ENCODE results near the gene KCNH2. TPM values are rescaled to one million over a fixed set of nuclear protein-coding genes. Genes with fewer than 3 reads are reported as not detected.

KCNH2 gene
- total and polyA plus RNA-seq, 12 donors: 1.1 to 18.7 (median 5.0) TPM

DNA sequence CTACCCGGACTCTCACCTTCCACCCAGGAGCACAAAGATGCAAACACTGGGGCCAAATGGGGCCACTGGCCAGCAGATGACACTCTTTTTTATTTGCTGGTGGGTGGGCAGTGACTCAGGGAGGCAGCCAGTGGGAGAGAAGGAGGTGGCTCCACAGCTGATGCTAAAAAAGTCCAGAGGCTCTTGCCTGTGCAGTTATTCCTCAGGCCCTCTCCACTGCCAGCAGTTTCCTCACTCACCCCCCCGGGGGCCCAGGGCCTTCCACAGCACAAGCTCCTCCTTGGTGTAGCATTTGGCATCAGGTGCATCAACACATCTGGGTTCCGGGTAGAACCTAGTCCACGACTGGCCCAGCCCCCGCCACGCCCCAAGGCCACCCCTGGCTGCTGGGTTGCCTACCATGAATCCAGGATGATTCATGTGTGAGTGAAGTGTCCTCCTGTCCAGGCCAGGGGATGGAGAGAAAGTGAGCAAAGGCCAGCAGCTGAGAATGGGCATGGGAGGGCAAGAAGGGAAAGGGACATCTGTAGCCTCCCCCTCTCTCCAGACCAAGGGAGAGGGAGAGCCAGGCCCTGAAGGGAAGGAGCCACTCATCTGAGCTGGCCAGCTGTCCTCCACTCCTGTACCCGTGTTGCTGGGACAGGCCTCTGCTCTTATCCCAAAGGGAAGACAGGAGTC, 1.7 kb upstream of the KCNH2 start:
- peaks cover 0 to 12% of the 10 kb centered on the region in 2 donors for H3K4me1 ChIP-seq (replicated peaks in 1 of 2)
- peak overlapping the region in 1 of 5 donors; percentile 54 for H3K27ac ChIP-seq
- 24 to 63% (median 31%) methylated on average over 5 to 7 of the region's 7 CpGs for WGBS, 4 donors
- peak in 5 of 7 donors; percentile 40 to 77 (median 55) for DNase-seq
- no peaks in the 10 kb centered on the region for H3K9me3 ChIP-seq (replicated peaks in 1 of 3)
- intact Hi-C loops (cut with DNase I): loop anchor here (10.0 kb wide), 1 partner anchor 195 kb away; no protein-coding TSS in a partner anchor
- TF ChIP-seq, protein P1, sequence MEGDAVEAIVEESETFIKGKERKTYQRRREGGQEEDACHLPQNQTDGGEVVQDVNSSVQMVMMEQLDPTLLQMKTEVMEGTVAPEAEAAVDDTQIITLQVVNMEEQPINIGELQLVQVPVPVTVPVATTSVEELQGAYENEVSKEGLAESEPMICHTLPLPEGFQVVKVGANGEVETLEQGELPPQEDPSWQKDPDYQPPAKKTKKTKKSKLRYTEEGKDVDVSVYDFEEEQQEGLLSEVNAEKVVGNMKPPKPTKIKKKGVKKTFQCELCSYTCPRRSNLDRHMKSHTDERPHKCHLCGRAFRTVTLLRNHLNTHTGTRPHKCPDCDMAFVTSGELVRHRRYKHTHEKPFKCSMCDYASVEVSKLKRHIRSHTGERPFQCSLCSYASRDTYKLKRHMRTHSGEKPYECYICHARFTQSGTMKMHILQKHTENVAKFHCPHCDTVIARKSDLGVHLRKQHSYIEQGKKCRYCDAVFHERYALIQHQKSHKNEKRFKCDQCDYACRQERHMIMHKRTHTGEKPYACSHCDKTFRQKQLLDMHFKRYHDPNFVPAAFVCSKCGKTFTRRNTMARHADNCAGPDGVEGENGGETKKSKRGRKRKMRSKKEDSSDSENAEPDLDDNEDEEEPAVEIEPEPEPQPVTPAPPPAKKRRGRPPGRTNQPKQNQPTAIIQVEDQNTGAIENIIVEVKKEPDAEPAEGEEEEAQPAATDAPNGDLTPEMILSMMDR (IDR thresholded peaks at IDR 0.05): no peak
- no peak for TF ChIP-seq POLR2A (IDR thresholded peaks at IDR 0.05)
- peaks cover 19% of the 10 kb centered on the region for H3K27me3 ChIP-seq
- no peak overlapping the region for H3K4me3 ChIP-seq
- no peaks in the 10 kb centered on the region for H3K36me3 ChIP-seq (replicated peaks in 1 of 2)

DNA sequence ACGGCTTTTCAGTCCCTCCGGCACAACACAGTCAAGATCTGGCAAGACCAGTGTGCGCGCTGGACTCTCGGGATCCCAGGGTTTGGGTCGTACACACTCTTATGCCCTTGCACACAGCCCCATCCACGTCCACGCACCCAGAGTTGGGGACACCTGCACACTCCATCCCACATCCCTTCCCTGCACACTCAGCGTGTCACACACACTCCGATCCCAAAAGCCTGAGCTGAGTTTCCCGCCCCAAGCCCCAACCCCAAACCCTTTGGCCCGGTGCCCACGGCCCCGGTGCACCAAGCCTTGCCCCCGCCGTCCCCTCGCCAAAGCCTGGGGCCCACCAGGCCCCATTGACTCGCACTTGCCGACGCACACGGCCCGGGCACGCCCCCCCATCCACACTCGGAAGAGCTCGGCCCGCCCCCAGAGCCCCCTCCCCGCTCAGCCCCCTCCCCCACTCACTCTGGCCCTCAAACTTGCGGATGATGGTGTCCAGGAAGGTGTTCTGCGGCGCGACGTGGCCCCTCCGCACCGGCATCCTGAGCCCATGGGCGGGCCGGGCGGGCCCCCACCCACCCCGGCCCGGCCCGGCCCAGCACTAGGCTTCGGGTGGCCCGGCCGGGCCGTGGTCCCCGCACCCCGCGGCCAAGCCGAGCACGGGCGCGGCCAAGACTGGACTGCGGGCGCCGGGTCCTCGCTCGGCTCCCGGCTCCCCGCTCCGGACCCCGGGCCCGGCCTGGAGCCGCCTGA, 567 bp downstream of the KCNH2 start:
- Histone ChIP-seq H3K4me1 (replicated peaks in 1 of 2) (peaks cover 0 to 18% of the 10 kb centered on the region in 2 donors), H3K4me3 (peak overlapping the region in 1 of 4 donors; percentile 38), H3K9me3 (replicated peaks in 1 of 3) (no peaks in the 10 kb centered on the region), H3K27ac (peak overlapping the region in 1 of 5 donors; percentile 66), H3K27me3 (peaks cover 30% of the 10 kb centered on the region), H3K36me3 (replicated peaks in 1 of 2) (no peaks in the 10 kb centered on the region)
- no peak for TF ChIP-seq POLR2A (IDR thresholded peaks at IDR 0.05)
- TF ChIP-seq, protein P1 (IDR thresholded peaks at IDR 0.05): no peak
- intact Hi-C loops (cut with DNase I): no loop called here
- 6 to 25% (median 11%) methylated on average over 8 to 62 of the region's 62 CpGs for WGBS, 4 donors
- no peak for DNase-seq

DNA sequence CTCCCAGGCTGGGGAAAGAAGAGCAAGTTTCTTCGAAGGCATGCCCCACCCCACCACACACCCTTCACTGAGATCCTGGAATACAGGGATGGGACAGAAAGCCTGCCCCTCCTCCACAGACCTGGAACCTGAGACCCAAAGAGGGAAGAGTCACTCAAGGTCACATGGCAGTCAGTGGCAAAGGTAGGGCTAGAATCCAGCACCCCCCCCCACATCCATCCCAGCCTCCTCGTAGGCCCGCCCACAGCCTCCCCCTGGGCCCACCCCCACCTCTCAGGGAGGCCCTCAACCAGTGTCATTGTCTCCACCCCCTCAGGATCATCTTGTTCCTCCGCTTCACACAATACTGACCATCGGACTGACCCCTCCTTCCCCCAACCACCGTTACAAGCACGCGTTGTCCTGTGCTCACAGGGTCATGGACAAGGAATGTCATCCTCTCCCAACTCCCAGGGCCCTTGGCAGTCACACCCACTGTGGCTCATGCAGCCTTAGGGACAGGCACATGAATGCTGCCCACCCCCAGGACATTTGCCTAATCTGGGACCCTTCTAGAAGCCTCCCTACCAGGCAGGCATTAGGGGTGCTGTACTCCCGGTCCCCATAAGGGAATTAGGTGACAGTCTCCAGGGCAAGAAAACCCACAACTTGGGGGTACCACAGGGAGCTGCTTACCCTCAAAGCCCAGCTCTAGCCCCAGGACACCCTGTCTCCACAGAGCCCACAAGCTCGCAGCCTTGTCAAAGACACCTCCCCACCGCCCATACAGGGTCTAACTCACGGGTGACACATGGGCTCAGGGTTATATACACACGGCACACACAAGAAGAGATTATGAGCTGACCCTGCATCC, 1.4 kb downstream of the KCNH2 start:
- 20 to 39% (median 32%) methylated on average over 8 to 13 of the region's 13 CpGs for WGBS, 4 donors
- intact Hi-C loops (cut with DNase I): no loop called here
- DNase-seq: peak in 3 of 7 donors; percentile 46 to 87 (median 49)
- no peak overlapping the region for H3K4me3 ChIP-seq
- no peaks in the 10 kb centered on the region for H3K9me3 ChIP-seq (replicated peaks in 1 of 3)
- H3K27ac ChIP-seq: peak overlapping the region in 1 of 5 donors; percentile 66
- TF ChIP-seq, protein P1 (IDR thresholded peaks at IDR 0.05): no peak
- no peak for TF ChIP-seq POLR2A (IDR thresholded peaks at IDR 0.05)
- H3K27me3 ChIP-seq: peaks cover 30% of the 10 kb centered on the region
- no peaks in the 10 kb centered on the region for H3K36me3 ChIP-seq (replicated peaks in 1 of 2)
- H3K4me1 ChIP-seq (replicated peaks in 1 of 2): peaks cover 0 to 18% of the 10 kb centered on the region in 2 donors

Measured in adrenal gland (tissue), 12 donors.